ENCODE measurements around the gene P2RY6. TPM values are rescaled to one million over a fixed set of nuclear protein-coding genes. Genes with fewer than 3 reads are reported as not detected.

P2RY6 gene
- total and polyA plus RNA-seq, 8 donors = 0.29 to 2.9 (median 1.3) TPM; not detected in 3

DNA sequence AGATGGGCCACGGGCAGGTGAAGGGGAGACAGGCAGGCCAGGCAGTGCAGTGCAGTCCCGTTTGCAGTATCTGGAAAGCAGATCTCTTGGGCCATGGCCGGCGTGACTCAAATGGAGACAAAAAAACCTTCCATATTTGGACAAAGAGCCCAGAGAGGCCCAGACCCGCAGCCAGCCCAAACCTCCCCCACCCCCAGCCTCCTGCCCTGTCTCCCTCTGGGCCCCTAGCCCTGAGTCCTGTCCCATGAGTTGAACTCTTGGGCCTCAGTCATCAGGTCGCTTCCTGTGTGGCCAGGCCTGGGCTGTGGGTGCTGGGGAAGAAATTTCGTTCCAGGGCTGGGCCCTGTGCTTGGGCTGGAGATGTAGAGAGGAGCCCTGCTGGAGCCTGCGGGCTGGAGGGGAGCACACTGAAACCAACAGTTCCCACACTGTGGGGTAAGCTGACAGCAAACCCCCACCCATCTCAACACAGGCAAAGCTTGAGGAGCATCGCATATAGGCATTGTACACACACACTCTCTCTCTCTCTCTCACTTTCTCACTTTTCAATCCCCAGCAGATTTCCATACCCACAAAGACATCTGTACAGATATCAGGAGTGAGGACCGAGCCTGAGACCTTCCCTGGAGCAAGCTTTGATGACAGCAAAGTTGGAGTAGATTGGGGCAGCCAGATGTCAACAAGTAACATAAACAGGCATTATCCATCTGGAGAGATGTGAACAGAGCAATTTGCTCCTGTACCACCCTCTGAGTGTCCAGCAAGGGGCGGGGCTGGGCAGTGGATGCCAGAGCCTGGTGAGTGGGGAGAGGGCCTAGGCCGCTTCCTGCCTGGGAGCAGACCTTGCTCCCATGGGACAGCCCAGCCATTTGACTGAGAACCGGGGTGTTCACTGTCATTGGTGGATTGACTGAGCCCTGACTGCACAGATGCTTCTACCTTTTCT is 53.2 kb downstream of the P2RY6 start:
- intact Hi-C loops (cut with DNase I; ENCODE audit: low total_unique reads) = no loop called here
- no peaks in the 10 kb centered on the region for H3K9me3 ChIP-seq
- DNase-seq = no peak
- H3K27me3 ChIP-seq = no peaks in the 10 kb centered on the region
- WGBS, 5 donors = 70 to 78% (median 73%) methylated on average over 13 of the region's 13 CpGs
- no peak overlapping the region for H3K4me3 ChIP-seq
- H3K27ac ChIP-seq = peak overlapping the region; percentile 68 to 95 (median 85)
- H3K4me1 ChIP-seq = peaks cover 60 to 97% (median 78%) of the 10 kb centered on the region in 4 donors
- no peak for TF ChIP-seq POLR2A (IDR thresholded peaks at IDR 0.05)
- no peak for TF ChIP-seq POLR2AphosphoS5 (IDR thresholded peaks at IDR 0.05)
- TF ChIP-seq EP300 (IDR thresholded peaks at IDR 0.05) = no peak
- TF ChIP-seq, protein P1, sequence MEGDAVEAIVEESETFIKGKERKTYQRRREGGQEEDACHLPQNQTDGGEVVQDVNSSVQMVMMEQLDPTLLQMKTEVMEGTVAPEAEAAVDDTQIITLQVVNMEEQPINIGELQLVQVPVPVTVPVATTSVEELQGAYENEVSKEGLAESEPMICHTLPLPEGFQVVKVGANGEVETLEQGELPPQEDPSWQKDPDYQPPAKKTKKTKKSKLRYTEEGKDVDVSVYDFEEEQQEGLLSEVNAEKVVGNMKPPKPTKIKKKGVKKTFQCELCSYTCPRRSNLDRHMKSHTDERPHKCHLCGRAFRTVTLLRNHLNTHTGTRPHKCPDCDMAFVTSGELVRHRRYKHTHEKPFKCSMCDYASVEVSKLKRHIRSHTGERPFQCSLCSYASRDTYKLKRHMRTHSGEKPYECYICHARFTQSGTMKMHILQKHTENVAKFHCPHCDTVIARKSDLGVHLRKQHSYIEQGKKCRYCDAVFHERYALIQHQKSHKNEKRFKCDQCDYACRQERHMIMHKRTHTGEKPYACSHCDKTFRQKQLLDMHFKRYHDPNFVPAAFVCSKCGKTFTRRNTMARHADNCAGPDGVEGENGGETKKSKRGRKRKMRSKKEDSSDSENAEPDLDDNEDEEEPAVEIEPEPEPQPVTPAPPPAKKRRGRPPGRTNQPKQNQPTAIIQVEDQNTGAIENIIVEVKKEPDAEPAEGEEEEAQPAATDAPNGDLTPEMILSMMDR (IDR thresholded peaks at IDR 0.05) = no peak
- H3K36me3 ChIP-seq = no peaks in the 10 kb centered on the region

DNA sequence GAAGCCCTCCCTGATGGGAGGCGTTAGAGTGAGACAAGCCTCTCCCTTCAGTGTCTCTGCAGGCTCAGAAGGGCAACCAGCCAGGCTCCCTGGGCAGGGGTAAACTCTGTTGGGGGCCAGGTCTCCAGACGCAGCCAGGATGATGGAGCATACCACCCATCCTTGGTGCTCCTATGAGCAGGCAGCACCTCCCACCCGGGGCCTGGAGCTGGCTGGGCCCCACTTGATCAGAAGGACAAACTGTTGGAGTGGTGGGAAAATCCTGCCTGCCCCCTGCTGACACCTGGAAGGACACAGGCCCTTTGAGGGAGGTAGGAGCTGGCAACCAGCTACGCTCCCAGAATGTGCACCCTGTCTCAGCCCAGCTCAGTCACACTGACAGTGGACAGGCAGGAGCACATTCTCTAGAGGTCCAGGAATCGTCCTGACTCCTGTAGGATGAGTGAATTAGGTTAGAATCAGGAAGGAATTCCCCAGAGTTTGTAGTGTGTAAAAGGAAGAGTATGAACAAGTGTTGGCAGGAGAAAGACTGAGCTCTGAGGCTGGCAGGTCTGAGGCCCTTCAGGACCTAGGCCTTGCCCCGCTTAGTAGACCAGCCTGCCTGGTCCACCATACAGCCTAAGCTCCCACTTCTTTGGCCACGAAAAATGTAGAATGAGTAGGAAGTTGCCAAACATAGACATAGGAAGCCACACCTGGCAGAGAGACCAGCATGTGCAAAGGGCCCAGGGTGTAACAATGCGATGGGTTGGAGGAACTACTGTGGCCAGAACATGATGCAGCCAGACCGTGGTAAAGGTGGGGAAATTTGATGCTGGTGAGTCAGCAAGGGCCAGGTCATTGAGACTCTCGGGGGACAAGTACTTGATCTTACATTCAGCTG is 55.0 kb downstream of the P2RY6 start:
- intact Hi-C loops (cut with DNase I; ENCODE audit: low total_unique reads) = no loop called here
- DNase-seq = peak in 1 of 2 donors; percentile 23
- peaks cover 58 to 98% (median 80%) of the 10 kb centered on the region in 4 donors for H3K4me1 ChIP-seq
- H3K9me3 ChIP-seq = no peaks in the 10 kb centered on the region
- H3K27me3 ChIP-seq = no peaks in the 10 kb centered on the region
- H3K36me3 ChIP-seq = no peaks in the 10 kb centered on the region
- no peak overlapping the region for H3K4me3 ChIP-seq
- H3K27ac ChIP-seq = peak overlapping the region in 4 of 5 donors; percentile 21 to 95 (median 86)
- WGBS, 5 donors = 60 to 74% (median 69%) methylated on average over 9 to 10 of the region's 10 CpGs
- no peak for TF ChIP-seq POLR2A (IDR thresholded peaks at IDR 0.05)

DNA sequence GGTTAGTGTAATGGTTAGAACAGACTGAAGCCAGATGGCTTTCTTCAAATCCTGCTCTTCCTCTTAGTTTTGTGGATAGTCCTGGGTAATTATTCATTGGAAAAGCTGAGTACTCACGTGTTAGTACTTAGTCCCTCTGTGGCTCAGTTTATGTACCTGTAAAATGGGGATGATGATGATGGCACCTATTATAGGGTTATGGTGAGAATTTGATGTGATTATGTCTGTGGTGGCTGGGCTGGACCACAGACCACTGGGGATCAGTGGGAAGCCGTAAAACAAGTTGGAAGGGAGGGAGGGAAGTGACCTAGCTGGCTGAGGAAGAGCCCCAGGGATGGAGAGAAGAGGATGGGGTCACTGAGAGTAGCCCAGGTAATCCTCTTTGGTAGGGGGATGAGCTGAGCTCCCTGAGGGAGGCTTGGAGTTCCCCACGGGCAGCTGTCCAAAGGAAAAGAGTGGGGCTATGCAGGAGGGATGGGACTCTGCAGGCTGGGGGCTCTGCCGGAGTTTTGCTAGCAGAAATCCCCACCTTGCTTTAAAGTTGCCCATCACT is 55.8 kb downstream of the P2RY6 start:
- intact Hi-C loops (cut with DNase I; ENCODE audit: low total_unique reads) = no loop called here
- Histone ChIP-seq H3K9me3 (no peaks in the 10 kb centered on the region), H3K4me1 (peaks cover 52 to 98% (median 76%) of the 10 kb centered on the region in 4 donors), H3K4me3 (no peak overlapping the region), H3K27me3 (no peaks in the 10 kb centered on the region), H3K27ac (peak overlapping the region in 4 of 5 donors; percentile 21 to 95 (median 86)), H3K36me3 (no peaks in the 10 kb centered on the region)
- DNase-seq = no peak
- TF ChIP-seq POLR2AphosphoS5 (IDR thresholded peaks at IDR 0.05) = no peak
- TF ChIP-seq POLR2A (IDR thresholded peaks at IDR 0.05) = no peak
- WGBS, 5 donors = 62 to 83% (median 72%) methylated on average over 4 of the region's 4 CpGs

DNA sequence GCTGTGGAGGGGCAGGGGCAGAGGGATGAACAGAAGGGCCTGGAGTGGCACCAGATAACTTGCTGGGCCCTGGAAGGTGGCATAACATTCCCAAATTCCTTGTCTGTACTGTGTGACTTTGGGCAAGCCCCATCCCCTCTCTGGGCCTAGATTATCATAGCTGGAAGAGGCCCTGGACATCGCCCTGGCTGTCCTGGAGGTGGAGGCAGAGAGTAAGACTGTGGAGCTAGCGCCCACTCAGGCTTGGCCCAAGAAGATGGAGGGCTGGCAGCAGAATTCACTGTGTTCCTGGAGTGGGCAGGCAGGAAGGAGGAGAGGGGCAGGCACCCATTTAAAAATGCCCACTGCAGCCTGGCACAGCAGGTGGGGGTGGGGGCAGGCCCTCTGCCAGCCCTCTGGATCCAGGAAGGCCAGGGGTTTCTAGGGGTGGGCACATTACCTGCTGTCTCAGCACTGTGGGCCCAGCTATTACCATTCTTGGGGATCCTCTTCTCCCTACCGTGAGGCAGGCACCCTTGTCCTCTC is 58.5 kb downstream of the P2RY6 start:
- intact Hi-C loops (cut with DNase I; ENCODE audit: low total_unique reads) = no loop called here
- peak overlapping the region in 4 of 5 donors; percentile 57 to 80 (median 69) for H3K27ac ChIP-seq
- TF ChIP-seq POLR2AphosphoS5 (IDR thresholded peaks at IDR 0.05) (no peak), EP300 (IDR thresholded peaks at IDR 0.05) (no peak), POLR2A (IDR thresholded peaks at IDR 0.05) (no peak)
- TF ChIP-seq, protein P1 (IDR thresholded peaks at IDR 0.05) = peak in 1 of 7 experiments; percentile 14
- H3K4me1 ChIP-seq = peaks cover 49 to 98% (median 75%) of the 10 kb centered on the region in 4 donors
- no peak overlapping the region for H3K4me3 ChIP-seq
- no peaks in the 10 kb centered on the region for H3K9me3 ChIP-seq
- H3K36me3 ChIP-seq = no peaks in the 10 kb centered on the region
- DNase-seq = peak in 1 of 2 donors; percentile 63
- H3K27me3 ChIP-seq = no peaks in the 10 kb centered on the region
- 63 to 70% (median 64%) methylated on average over 3 of the region's 3 CpGs for WGBS, 5 donors

Data from stomach (tissue), 9 donors.